ENCODE results near the gene AKAP8L. TPM values are rescaled to one million over a fixed set of nuclear protein-coding genes. Genes with fewer than 3 reads are reported as not detected.
A peak's percentile ranks its signal among the peaks of the same experiment; 100 is the strongest.
"Not testable (repeated sequence)": the region's sequence is repeated elsewhere in the genome, so short reads cannot be mapped to it uniquely, and the experiment has no call there.

Gene AKAP8L
- total and polyA plus RNA-seq, 4 experiments from 2014 or later: 31.4 to 182 (median 119) TPM

- CTCF ChIA-PET (ENCODE audit: partially characterized antibody): no interaction called here
These were observed 49.8 kb downstream of the AKAP8L start for GRCh38 chr19:15368798-15369593.

DNA sequence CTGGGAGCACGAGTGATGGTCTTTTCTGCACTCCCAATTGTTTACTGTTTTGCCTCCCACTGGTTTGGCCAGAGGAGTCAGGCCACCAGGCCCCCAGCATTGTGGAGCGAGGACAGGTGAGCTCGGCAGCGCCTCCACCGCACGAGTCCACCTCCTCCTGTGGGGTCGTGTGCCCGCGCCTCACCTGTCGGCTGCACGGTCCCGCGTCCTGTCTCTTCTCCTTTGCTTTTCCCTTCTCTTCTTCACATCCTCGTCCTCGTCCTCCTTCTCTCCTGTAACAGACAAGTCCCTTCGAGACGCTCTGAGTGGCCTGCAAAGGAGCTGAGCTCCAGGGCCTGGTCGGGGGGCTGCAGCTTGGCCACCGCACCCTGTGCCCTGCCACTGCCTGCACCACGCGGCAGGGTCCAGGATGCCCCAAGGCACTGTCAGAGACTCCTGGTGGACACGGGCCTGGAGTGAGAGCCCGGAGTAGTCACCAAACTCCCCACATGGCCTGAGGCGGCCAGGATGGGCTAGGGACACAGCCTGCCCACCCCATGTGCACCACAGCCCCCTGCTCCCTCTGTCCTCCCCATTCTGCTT, 50.6 kb downstream of the AKAP8L start:
- POLR2A ChIA-PET (ENCODE audit: partially characterized antibody): no interaction called here
- intact Hi-C loops (cut with micrococcal nuclease): no loop called here
- H3K27ac Mint-ChIP-seq: no peak overlapping the region
- Histone ChIP-seq H3K4me3 (ENCODE audit: low read length in 2 of 2) (no peak overlapping the region), H3K27ac (ENCODE audit: low read depth, low read length) (no peak overlapping the region), H3K36me3 (ENCODE audit: insufficient read depth, low read length) (peaks cover 71% of the 10 kb centered on the region), H3K27me3 (ENCODE audit: insufficient read depth, low read length) (no peaks in the 10 kb centered on the region), H3K9me3 (ENCODE audit: control insufficient read depth in 1 of 2, low read length in 2 of 2) (no peaks in the 10 kb centered on the region), H3K4me1 (ENCODE audit: insufficient read depth, low read length) (no peaks in the 10 kb centered on the region)
- H3K27me3 Mint-ChIP-seq: no peaks in the 10 kb centered on the region
- DNase-seq: no peak
- peaks cover 0 to 4% (median 0%) of the 10 kb centered on the region in 8 donors for H3K9me3 Mint-ChIP-seq
- H3K4me3 Mint-ChIP-seq: peak overlapping the region in 1 of 8 donors; percentile 21
- CTCF ChIA-PET (ENCODE audit: partially characterized antibody): no interaction called here
- peaks cover 25 to 60% of the 10 kb centered on the region in 2 donors for H3K36me3 Mint-ChIP-seq
- peaks cover 0 to 7% (median 4%) of the 10 kb centered on the region in 4 donors for H3K4me1 Mint-ChIP-seq

More at GRCh38 chr19:15368798-15369593, 49.8 kb downstream of the AKAP8L start:
- no peaks in the 10 kb centered on the region for H3K27me3 ChIP-seq (ENCODE audit: insufficient read depth, low read length)
- Mint-ChIP-seq H3K27me3 (no peaks in the 10 kb centered on the region), H3K27ac (peak overlapping the region in 1 of 7 donors; percentile 25), H3K9me3 (peaks cover 0 to 4% (median 0%) of the 10 kb centered on the region in 8 donors), H3K4me1 (peaks cover 2 to 10% (median 5%) of the 10 kb centered on the region in 4 donors), H3K36me3 (peaks cover 20 to 64% of the 10 kb centered on the region in 2 donors), H3K4me3 (peak overlapping the region in 1 of 8 donors; percentile 21)
- H3K36me3 ChIP-seq (ENCODE audit: insufficient read depth, low read length): peaks cover 75% of the 10 kb centered on the region
- DNase-seq: no peak
- H3K4me3 ChIP-seq (ENCODE audit: low read length in 2 of 2): no peak overlapping the region
- no peaks in the 10 kb centered on the region for H3K9me3 ChIP-seq (ENCODE audit: control insufficient read depth in 1 of 2, low read length in 2 of 2)
- H3K4me1 ChIP-seq (ENCODE audit: insufficient read depth, low read length): no peaks in the 10 kb centered on the region
- POLR2A ChIA-PET (ENCODE audit: partially characterized antibody): no interaction called here
- H3K27ac ChIP-seq (ENCODE audit: low read depth, low read length): no peak overlapping the region
- intact Hi-C loops (cut with micrococcal nuclease): no loop called here

- H3K4me3 ChIP-seq (ENCODE audit: low read length in 2 of 2): no peak overlapping the region
- no peak overlapping the region for H3K4me3 Mint-ChIP-seq
- H3K4me1 ChIP-seq (ENCODE audit: insufficient read depth, low read length): no peaks in the 10 kb centered on the region
- no peak for DNase-seq
- intact Hi-C loops (cut with micrococcal nuclease): no loop called here
- no peak overlapping the region for H3K27ac ChIP-seq (ENCODE audit: low read depth, low read length)
- H3K9me3 Mint-ChIP-seq: peaks cover 0 to 4% (median 0%) of the 10 kb centered on the region in 8 donors
- H3K27me3 Mint-ChIP-seq: no peaks in the 10 kb centered on the region
- peaks cover 22 to 56% of the 10 kb centered on the region in 2 donors for H3K36me3 Mint-ChIP-seq
- H3K27me3 ChIP-seq (ENCODE audit: insufficient read depth, low read length): no peaks in the 10 kb centered on the region
- no peaks in the 10 kb centered on the region for H3K9me3 ChIP-seq (ENCODE audit: control insufficient read depth in 1 of 2, low read length in 2 of 2)
- POLR2A ChIA-PET (ENCODE audit: partially characterized antibody): no interaction called here
- H3K27ac Mint-ChIP-seq: peak overlapping the region in 1 of 7 donors; percentile 87
- peaks cover 0 to 4% (median 1%) of the 10 kb centered on the region in 4 donors for H3K4me1 Mint-ChIP-seq
- CTCF ChIA-PET (ENCODE audit: partially characterized antibody): no interaction called here
- peaks cover 66% of the 10 kb centered on the region for H3K36me3 ChIP-seq (ENCODE audit: insufficient read depth, low read length)
These were observed 51.3 kb downstream of the AKAP8L start for GRCh38 chr19:15367439-15367838.

DNA sequence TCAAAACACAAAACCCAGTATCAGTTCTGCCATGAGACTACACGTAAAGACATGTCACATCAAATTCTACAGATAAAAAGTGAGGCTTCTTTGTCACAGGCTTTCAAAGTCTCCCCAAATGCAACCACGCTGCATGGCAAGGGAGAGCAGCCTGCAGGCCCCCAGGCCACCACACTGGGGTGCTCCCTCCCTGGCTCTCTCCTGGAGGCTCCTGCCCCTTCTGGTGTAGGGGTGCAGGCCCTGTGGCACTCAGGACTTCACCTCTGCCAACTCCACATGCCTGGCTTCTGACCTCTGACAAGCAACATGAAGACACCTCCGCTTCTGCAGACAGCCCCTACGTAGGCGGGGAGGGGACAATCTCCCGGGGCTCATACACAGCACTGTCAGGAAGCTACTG, 53.5 kb downstream of the AKAP8L start:
- ChIA-PET CTCF (ENCODE audit: partially characterized antibody) (interaction anchor here (0.6 kb wide), 1 partner anchor 43 kb away, joined by 3 read pairs; no protein-coding TSS in a partner anchor), POLR2A (ENCODE audit: partially characterized antibody) (interaction anchor here (1.0 kb wide), 1 partner anchor 15 kb away, joined by 4 read pairs; the partner anchor contains the start of gene AKAP8)
- H3K36me3 Mint-ChIP-seq: peaks cover 21 to 60% of the 10 kb centered on the region in 2 donors

DNA sequence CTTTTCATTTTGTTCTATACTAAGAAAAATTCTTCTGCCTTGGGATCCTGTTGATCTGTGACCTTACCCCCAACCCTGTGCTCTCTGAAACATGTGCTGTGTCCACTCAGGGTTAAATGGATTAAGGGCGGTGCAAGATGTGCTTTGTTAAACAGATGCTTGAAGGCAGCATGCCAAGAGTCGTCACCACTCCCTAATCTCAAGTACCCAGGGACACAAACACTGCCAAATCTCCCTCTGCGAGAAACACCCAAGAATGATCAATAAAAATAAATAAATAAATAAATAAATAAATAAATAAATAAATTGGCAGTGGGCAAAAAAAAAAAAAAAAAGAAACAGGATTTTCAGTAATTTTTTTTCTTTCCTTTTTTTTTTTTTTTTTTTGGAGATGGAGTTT, 55.0 kb downstream of the AKAP8L start:
- H3K4me3 ChIP-seq (ENCODE audit: low read length in 2 of 2); H3K9me3 Mint-ChIP-seq; H3K27ac ChIP-seq (ENCODE audit: low read depth, low read length); H3K4me1 ChIP-seq (ENCODE audit: insufficient read depth, low read length); CTCF ChIA-PET (ENCODE audit: partially characterized antibody); intact Hi-C loops (cut with micrococcal nuclease); H3K27me3 Mint-ChIP-seq; H3K4me3 Mint-ChIP-seq; H3K4me1 Mint-ChIP-seq; DNase-seq; H3K27me3 ChIP-seq (ENCODE audit: insufficient read depth, low read length); H3K9me3 ChIP-seq (ENCODE audit: control insufficient read depth in 1 of 2, low read length in 2 of 2); POLR2A ChIA-PET (ENCODE audit: partially characterized antibody): not testable (repeated sequence)
- peak overlapping the region in 2 of 7 donors; percentile 75 to 88 for H3K27ac Mint-ChIP-seq
- H3K36me3 ChIP-seq (ENCODE audit: insufficient read depth, low read length): peaks cover 60% of the 10 kb centered on the region
- H3K36me3 Mint-ChIP-seq: peaks cover 24 to 67% of the 10 kb centered on the region in 2 donors

More for the DNA sequence above, 53.5 kb downstream of the AKAP8L start:
- H3K4me3 Mint-ChIP-seq: no peak overlapping the region
- Histone ChIP-seq H3K27ac (ENCODE audit: low read depth, low read length) (no peak overlapping the region), H3K4me3 (ENCODE audit: low read length in 2 of 2) (no peak overlapping the region), H3K27me3 (ENCODE audit: insufficient read depth, low read length) (no peaks in the 10 kb centered on the region), H3K36me3 (ENCODE audit: insufficient read depth, low read length) (peaks cover 63% of the 10 kb centered on the region), H3K9me3 (ENCODE audit: control insufficient read depth in 1 of 2, low read length in 2 of 2) (no peaks in the 10 kb centered on the region), H3K4me1 (ENCODE audit: insufficient read depth, low read length) (peaks cover 7% of the 10 kb centered on the region)
- no peaks in the 10 kb centered on the region for H3K27me3 Mint-ChIP-seq
- DNase-seq: no peak
- peaks cover 0 to 3% (median 2%) of the 10 kb centered on the region in 4 donors for H3K4me1 Mint-ChIP-seq
- intact Hi-C loops (cut with micrococcal nuclease): no loop called here
- H3K9me3 Mint-ChIP-seq: peaks cover 0 to 4% (median 0%) of the 10 kb centered on the region in 8 donors
- peak overlapping the region in 1 of 7 donors; percentile 23 for H3K27ac Mint-ChIP-seq

- H3K27ac Mint-ChIP-seq; DNase-seq; H3K27ac ChIP-seq (ENCODE audit: low read depth, low read length); H3K4me3 Mint-ChIP-seq; POLR2A ChIA-PET (ENCODE audit: partially characterized antibody); H3K4me1 Mint-ChIP-seq; intact Hi-C loops (cut with micrococcal nuclease); H3K4me3 ChIP-seq (ENCODE audit: low read length in 2 of 2); H3K27me3 Mint-ChIP-seq; H3K9me3 ChIP-seq (ENCODE audit: control insufficient read depth in 1 of 2, low read length in 2 of 2); H3K27me3 ChIP-seq (ENCODE audit: insufficient read depth, low read length); H3K4me1 ChIP-seq (ENCODE audit: insufficient read depth, low read length); CTCF ChIA-PET (ENCODE audit: partially characterized antibody); H3K9me3 Mint-ChIP-seq: not testable (repeated sequence)
- H3K36me3 Mint-ChIP-seq: peaks cover 29 to 68% of the 10 kb centered on the region in 2 donors
- H3K36me3 ChIP-seq (ENCODE audit: insufficient read depth, low read length): peaks cover 60% of the 10 kb centered on the region
These were observed 55.7 kb downstream of the AKAP8L start for GRCh38 chr19:15363048-15363447.

DNA sequence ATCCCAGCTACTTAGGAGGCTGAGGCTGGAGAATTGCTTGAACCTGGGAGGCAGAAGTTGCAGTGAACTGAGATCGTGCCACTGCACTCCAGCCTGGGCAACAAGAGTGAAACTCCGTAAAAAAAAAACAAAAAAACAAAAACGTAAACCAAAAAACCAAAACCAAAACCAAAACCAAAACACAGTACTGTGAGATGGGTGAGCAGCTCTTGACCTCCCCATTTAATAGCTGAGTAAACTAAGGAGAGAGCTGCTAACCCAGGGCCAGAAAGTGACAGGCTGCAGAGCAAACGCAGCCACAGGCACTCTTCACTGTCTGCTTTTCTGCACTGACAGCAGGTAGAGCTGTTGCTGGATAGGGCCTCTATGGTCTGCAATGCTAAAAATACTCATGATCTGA, 58.8 kb downstream of the AKAP8L start:
- H3K4me3 Mint-ChIP-seq; H3K4me1 Mint-ChIP-seq; H3K4me1 ChIP-seq (ENCODE audit: insufficient read depth, low read length); H3K27me3 ChIP-seq (ENCODE audit: insufficient read depth, low read length); H3K4me3 ChIP-seq (ENCODE audit: low read length in 2 of 2); intact Hi-C loops (cut with micrococcal nuclease); H3K9me3 Mint-ChIP-seq; DNase-seq; H3K27me3 Mint-ChIP-seq; H3K27ac ChIP-seq (ENCODE audit: low read depth, low read length); H3K9me3 ChIP-seq (ENCODE audit: control insufficient read depth in 1 of 2, low read length in 2 of 2): not testable (repeated sequence)
- peaks cover 55% of the 10 kb centered on the region for H3K36me3 ChIP-seq (ENCODE audit: insufficient read depth, low read length)
- Mint-ChIP-seq H3K36me3 (peaks cover 36 to 62% of the 10 kb centered on the region in 2 donors), H3K27ac (peak overlapping the region in 3 of 7 donors; percentile 15 to 51 (median 37))
- ChIA-PET POLR2A (ENCODE audit: partially characterized antibody) (interaction anchor here (0.8 to 2.8 kb wide), 4 partner anchors 18 to 59 kb away, joined by 3 to 11 read pairs (median 6); partner anchors contain the start of genes AKAP8L and BRD4), CTCF (ENCODE audit: partially characterized antibody) (interaction anchor here (1.4 kb wide), 1 partner anchor 9 kb away, joined by 3 read pairs; no protein-coding TSS in a partner anchor)

Data from CD4-positive, alpha-beta memory T cell (primary cell).